UCSD-AML1 (cell line): ENCODE measurements around the gene RGP1.

Experiments used
- DNase-seq: peaks from one replicate; lab custom pipeline; 2025; ENCODE audit not compliant: unreplicated experiment; lab: John Stamatoyannopoulos, UW

RGP1 gene

GRCh38 chr9:35718721-35719511 lies 30.2 kb upstream of the RGP1 start:
- DNase-seq = no peak

- DNase-seq = no peak
Measured at GRCh38 chr9:35719546-35719945, 29.5 kb upstream of the RGP1 start.

GRCh38 chr9:35723426-35723825 lies 25.7 kb upstream of the RGP1 start:
- no peak for DNase-seq

GRCh38 chr9:35723908-35724307 lies 25.2 kb upstream of the RGP1 start:
- no peak for DNase-seq

DNA sequence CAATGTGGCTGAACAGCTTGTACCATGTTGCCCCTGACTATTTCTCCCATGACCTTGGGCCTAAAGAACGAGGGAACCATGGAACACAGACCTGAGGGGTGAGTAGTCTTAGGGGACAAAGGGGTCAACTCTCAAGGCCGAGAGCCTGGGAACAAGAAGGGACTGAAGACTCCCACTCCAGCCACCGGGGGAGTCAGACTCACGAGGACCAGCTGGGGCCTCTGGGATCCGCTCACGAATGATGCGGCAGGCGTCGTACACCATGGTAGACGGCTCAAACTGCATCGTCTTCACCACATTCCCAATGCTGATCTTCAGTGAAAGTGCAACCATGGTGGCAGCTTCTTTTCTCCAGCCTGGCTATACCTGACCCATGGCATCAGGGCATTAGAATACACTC lies 23.7 kb upstream of the RGP1 start:
- no peak for DNase-seq

GRCh38 chr9:35726931-35727330 lies 22.2 kb upstream of the RGP1 start:
- DNase-seq = peak; percentile 73

DNA sequence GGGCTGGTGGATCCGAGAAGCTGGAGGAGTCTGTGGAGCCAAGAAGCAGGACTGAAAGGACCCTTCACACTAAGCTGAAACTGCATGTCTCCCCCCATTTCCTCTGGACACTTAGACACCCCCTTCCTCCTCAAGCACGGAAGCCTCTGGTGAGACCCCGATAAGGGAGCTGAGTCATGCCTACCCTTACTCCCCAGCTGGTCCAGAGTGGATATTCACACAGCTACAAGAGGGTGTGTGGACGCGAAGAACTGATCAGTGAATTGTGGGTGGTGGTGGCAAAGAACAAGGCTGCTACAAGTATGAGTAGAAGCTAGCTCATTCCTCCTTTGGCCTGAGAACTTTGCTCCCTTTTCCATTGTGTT lies 21.4 kb upstream of the RGP1 start:
- DNase-seq = peak; percentile 58

DNA sequence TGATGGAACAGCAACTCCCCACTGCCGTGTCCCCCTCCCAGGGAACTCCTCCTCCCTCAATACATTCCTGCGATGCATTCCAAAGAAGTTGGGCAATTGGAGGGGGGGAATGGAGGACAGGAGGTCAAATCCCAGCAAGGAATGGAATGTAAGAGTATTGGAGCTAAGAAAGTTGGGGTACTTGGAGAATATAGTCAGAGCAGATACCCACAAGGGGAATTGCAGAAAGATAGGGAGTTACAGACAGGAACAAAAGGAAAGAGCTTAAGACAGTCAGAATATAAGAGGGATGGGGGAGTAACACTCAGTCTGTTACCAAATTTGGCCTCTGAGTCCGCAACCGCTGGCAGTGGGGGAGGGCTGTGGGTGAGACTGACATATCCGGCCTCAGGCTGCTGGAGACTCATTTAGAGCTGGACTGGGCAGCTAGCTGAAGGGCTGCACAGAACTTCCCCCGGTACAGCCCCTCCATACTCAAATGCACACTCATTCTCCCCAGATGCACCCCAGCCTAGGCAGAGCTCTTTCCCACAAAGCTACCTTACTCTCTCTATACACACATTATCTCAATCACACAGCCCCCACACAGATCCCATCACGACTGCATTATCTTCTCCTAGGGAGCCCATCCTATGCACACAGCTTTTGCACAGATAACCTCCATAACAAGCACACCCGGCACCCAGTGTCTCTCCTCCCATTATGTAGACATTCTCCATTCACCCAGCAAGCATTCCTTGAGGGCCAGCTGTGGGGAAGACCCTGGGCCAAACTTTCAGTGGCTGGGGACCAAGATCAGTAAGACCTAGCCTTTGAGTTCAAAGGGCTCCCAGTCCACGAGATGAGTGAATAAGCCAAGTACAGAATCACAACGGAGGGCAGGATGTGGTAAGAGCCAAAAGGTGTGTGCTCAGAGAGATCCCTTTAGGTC lies 20.8 kb upstream of the RGP1 start:
- DNase-seq = peak; percentile 89

DNA sequence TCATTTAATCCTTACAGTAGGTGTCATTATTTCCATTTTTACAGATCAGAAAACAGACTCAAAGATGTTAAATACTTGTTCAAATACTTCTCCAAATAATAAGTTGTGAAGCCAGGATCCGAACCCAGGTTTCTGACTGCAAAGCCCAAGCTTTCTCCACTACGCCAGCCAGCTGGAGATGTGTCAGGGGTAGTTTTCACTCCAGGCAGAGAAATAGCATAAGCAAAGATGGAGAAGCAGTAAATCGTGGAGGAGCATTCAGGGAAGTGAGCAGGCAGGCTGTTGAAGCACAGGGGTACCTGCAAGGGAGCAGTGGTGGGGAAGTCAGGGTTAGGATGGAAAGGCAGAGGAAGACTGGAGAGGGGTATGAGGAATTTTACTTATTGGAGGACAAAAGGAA lies 20.0 kb upstream of the RGP1 start:
- no peak for DNase-seq

DNA sequence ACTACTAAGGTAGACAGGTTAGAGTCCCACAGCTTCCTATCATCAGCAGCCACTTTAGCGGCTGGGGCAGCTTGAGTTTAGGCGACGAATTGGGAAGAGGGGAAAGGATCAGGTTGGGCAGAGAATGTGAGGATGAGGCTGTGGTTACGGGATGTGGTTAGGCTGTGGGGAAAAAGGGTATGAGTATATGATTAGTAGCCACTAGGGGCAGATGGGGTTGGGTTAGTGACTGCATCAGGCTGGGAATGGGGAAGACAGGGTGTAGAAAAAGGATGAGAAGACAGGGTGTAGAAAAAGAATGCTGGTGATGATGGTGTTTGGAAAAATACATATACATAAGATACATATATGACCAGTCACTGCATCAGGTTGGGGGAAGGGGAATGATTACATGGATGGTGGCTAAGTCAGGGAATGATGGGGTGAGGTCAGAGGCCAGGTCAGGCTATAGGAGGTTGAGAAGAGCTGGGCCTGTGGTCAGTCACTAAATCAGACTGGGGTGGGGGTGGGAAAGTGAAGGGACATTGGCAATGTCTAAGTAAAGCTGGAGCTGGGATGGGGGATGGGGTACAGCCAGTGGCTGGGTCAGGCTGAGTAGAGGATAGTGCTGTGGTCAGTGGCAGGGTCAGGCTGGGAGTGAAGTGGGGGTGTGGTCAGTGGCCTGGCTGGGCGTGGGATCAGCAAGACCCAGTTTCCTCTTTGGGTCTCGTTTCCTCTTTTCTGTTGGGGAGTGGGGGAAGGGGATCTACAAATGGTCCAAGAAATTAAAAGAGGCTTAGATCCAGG lies 19.2 kb upstream of the RGP1 start:
- peak; percentile 62 for DNase-seq

DNA sequence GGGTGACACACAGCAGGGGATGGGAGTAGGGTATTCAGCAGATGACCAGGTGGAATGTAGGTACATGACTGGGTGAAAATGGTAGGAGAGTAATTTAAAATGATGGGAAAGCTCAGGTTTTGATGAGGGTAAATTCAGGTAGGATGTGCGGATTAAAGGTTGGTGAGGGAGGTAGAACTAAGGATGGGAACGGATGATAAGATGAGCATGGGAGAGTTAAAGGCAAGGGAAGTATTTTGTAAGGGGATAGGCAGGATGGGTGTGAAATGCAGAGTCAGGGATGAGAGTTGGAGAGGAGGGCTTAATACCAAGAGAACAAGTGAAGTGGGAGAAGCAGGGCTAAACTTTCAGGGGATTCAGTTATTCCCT lies 18.6 kb upstream of the RGP1 start:
- no peak for DNase-seq

DNA sequence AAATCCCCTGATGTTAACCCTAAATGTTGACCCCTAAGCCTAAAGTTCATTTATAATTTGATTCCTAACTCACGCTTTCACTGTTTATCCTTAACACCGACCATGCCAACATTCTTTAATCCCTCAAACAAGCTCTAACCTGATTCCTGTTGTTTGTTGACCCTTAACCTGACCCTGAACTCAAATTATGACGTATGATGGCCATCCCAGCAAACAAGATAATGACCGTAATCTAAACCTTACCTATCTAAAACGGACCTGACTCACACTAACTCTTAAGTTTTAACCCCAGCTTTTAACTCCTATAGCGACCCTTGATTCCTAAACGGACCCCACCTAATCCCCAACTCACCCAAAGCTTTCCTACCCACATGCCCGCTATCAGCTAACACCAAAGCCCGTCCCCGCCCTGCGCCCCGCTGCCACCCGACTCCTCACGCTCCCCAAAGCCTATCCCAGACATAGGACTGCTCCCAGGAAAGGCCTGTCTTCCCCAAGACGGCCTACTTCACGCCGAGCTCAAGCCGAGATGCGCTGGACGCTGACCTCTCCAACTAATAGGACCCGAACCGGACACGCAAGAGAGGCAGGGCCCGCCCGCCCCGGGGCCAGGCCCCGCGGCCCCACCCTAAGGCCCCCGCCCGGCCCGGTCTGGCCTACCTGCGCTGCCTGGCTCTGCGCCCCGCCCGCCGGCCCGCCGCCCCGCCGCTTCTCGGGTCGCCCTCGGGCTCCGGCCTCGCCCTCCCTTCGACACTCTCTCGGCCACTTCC lies 17.5 kb upstream of the RGP1 start:
- no peak for DNase-seq

GRCh38 chr9:35732185-35732799 lies 16.8 kb upstream of the RGP1 start, which contains the start of the genes CREB3 and TLN1:
TSS of gene CREB3 (plus strand) at chr9:35732666. CDS start at chr9:35732773, 107 bp downstream.
TSS of gene TLN1 (minus strand) at chr9:35732195. CDS start at chr9:35725694, 6,501 bp downstream.
- peak; percentile 99 for DNase-seq

DNA sequence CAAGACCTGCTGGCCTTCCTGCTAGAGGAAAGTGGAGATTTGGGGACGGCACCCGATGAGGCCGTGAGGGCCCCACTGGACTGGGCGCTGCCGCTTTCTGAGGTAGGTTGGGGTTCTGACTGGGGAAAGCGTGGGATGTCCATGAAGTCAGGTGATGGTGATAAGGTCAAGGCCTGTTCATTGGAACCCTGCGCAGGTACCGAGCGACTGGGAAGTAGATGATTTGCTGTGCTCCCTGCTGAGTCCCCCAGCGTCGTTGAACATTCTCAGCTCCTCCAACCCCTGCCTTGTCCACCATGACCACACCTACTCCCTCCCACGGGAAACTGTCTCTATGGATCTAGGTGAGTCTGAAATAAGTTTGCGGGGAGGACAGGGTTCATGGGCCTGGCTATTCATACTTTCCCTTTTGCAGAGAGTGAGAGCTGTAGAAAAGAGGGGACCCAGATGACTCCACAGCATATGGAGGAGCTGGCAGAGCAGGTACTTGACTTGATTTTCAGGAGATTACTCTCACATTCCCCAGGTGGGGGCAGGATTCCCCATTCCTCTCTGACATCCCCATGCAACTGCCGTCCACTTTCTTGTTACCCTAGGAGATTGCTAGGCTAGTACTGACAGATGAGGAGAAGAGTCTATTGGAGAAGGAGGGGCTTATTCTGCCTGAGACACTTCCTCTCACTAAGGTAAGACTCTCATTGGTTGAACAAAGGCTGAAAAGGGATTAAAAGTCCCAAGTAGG lies 16.1 kb upstream of the RGP1 start:
- peak; percentile 52 for DNase-seq

DNA sequence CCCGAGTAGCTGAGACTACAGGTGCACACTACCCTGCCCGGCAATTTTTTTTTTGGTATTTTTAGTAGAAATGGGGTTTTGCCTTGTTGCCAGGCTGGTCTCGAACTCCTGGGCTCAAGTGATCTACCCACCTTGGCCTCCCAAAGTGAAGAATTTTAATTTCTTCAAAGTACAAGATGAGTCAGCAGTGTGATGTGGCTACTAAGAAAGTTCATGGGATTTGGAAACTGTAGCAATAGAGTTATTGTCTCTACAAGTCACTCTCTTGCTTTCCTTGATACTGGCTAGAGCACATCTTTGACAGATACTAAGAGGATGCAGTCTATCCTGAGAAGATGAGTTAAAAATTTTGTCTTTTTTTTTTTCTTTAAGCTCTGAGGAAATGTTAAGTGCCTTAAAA lies 15.0 kb upstream of the RGP1 start:
- no peak for DNase-seq

DNA sequence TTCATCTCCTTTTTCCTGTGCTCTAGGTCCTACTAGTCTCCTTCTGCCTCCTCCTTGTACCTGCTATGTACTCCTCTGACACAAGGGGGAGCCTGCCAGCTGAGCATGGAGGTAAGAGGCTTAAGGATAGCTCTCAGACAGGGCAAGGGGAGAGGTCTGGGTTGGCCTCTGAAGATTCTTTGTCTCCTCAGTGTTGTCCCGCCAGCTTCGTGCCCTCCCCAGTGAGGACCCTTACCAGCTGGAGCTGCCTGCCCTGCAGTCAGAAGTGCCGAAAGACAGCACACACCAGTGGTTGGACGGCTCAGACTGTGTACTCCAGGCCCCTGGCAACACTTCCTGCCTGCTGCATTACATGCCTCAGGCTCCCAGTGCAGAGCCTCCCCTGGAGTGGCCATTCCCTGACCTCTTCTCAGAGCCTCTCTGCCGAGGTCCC lies 12.9 kb upstream of the RGP1 start:
- DNase-seq = peak; percentile 65

GRCh38 chr9:35737143-35737542 lies 11.9 kb upstream of the RGP1 start:
- DNase-seq = no peak

- no peak for DNase-seq
Measured at GRCh38 chr9:35738186-35738585, 10.9 kb upstream of the RGP1 start.

DNA sequence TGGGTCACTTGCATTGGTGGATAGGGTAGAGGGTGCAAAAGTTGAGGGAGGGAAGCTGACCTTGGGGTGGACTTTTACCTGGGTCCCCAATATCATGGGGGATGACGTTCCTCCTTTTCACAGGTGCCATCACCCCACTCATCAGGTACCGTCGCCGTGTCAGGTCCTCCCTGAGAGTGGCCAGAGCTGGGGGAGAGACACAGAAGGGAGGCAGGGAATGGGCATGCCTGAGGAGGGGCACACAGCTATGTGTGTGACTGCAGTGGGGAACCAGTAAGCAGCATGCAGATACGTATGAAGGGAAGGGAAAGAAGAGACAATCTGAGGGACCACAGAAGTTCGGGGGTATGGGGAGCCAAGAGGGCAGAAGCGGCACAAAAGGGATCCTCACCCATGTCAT lies 10.2 kb upstream of the RGP1 start:
- no peak for DNase-seq
